ENCODE measurements around the gene MEX3D. TPM values are rescaled to one million over a fixed set of nuclear protein-coding genes. Genes with fewer than 3 reads are reported as not detected.

Gene MEX3D
- polyA plus RNA-seq, 1 donor (not counting 4 experiments of a cell fraction or from before 2014, with no cell fraction given), result 3.9 TPM

DNA sequence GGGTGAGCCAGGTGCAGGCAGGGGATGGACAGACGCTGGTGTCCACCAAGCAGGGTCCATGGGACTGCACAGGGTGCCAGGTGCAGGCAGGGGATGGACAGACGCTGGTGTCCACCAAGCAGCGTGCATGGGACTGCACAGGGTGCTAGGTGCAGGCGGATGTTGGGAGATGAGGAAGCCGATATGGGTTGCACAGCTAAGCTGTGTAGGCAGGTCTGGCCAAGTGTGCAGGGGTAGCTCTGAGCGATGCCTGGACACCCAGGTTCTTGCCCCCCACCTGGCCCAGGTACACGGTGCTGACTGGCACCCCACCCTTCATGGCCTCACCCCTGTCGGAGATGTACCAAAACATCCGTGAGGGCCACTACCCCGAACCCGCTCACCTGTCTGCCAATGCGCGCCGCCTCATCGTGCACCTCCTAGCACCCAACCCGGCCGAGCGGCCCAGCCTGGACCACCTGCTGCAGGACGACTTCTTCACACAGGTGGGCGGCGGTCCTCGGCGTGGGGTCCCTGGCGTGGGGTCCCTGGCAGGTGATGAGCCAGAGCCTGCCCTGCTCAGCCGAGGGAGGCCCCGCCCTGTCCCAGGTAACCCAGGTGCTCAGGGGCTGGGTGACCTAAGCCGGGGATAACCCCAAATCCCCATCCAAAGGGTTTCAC, 40.3 kb downstream of the MEX3D start:
- Histone ChIP-seq H3K36me3 (ENCODE audit: control insufficient read depth in 2 of 2, extremely low read depth in 1 of 2, insufficient read depth in 2 of 2, low read length in 2 of 2) (no peaks in the 10 kb centered on the region), H3K4me1 (ENCODE audit: control insufficient read depth, extremely low read depth, insufficient read depth, low read length) (no peaks in the 10 kb centered on the region), H3K9me3 (ENCODE audit: control insufficient read depth, low read depth, low read length) (no peaks in the 10 kb centered on the region), H2AFZ (ENCODE audit: control insufficient read depth, low read length) (no peak overlapping the region), H3K4me3 (ENCODE audit: control insufficient read depth in 2 of 3, extremely low read depth in 1 of 3, insufficient read depth in 2 of 3, low read depth in 1 of 3, low read length in 3 of 3) (no peak overlapping the region), H3K27ac (ENCODE audit: control insufficient read depth, insufficient read depth, low read length) (no peak overlapping the region), H4K20me1 (ENCODE audit: control insufficient read depth, extremely low read depth, insufficient read depth, low read length) (peaks cover 2% of the 10 kb centered on the region), H3K27me3 (ENCODE audit: control insufficient read depth, extremely low read depth, insufficient read depth, low read length) (peaks cover 33% of the 10 kb centered on the region), H3K79me2 (ENCODE audit: control insufficient read depth, insufficient read depth, low read length) (no peaks in the 10 kb centered on the region), H3K4me2 (ENCODE audit: control insufficient read depth, extremely low read depth, insufficient read depth, low read depth, low read length) (no peak overlapping the region), H3K9ac (ENCODE audit: control insufficient read depth, extremely low read depth, insufficient read depth, low read length) (no peak overlapping the region), H3K9me1 (ENCODE audit: control insufficient read depth, extremely low read depth, insufficient read depth, low read length) (no peaks in the 10 kb centered on the region)
- dilution Hi-C loops (cut with MboI; ENCODE audit: extremely low pct_ligation_motif_present, low sequenced_read_pairs), result no loop called here
- no peak for TF ChIP-seq EZH2 (IDR thresholded peaks at IDR 0.05; ENCODE audit: low read length)
- TF ChIP-seq, protein P1, sequence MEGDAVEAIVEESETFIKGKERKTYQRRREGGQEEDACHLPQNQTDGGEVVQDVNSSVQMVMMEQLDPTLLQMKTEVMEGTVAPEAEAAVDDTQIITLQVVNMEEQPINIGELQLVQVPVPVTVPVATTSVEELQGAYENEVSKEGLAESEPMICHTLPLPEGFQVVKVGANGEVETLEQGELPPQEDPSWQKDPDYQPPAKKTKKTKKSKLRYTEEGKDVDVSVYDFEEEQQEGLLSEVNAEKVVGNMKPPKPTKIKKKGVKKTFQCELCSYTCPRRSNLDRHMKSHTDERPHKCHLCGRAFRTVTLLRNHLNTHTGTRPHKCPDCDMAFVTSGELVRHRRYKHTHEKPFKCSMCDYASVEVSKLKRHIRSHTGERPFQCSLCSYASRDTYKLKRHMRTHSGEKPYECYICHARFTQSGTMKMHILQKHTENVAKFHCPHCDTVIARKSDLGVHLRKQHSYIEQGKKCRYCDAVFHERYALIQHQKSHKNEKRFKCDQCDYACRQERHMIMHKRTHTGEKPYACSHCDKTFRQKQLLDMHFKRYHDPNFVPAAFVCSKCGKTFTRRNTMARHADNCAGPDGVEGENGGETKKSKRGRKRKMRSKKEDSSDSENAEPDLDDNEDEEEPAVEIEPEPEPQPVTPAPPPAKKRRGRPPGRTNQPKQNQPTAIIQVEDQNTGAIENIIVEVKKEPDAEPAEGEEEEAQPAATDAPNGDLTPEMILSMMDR (optimal IDR thresholded peaks at IDR 0.05 in 1 of 3, IDR thresholded peaks at IDR 0.05 in 1 of 3, conservative IDR thresholded peaks at IDR 0.05 in 1 of 3; ENCODE audit: extremely low read depth in 1 of 3, insufficient read depth in 2 of 3, low read length in 3 of 3), result no peak
- DNase-seq (ENCODE audit: low read depth, low spot score), result no peak
- no peak for FAIRE-seq

DNA sequence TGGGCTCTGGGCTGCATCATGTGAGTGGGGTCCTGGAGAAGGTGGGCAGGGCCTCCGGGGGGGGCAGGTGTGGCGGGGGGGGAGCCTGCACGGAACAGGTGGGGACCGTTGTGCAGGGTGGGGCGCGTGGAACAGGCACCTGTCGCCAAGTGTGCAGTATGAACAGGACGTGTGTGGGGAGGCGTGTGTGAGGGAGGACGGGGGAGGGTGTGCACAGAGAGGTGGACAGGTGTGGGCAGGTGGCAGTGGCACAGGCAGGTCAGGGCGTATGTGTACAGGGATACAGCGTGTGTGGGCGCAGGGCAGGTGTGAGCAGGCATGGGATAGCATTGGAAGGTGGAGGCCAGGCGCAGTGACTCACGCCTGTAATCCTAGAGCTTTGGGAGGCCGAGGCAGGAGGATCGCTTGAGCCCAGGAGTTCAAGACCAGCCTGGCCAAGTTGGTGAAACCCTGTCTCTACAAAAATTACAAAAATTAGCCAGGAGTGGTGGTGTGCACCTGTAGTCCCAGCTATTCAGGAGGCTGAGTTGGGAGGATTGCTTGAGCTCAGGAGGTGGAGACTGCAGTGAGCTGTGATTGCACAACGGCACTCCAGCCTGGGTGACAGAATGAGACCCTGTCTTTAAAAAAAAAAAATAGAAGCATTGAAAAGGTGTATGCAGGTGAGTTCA, 41.0 kb downstream of the MEX3D start:
- H3K4me3 ChIP-seq (ENCODE audit: control insufficient read depth in 2 of 3, extremely low read depth in 1 of 3, insufficient read depth in 2 of 3, low read depth in 1 of 3, low read length in 3 of 3), result no peak overlapping the region
- H3K4me1 ChIP-seq (ENCODE audit: control insufficient read depth, extremely low read depth, insufficient read depth, low read length), result no peaks in the 10 kb centered on the region
- DNase-seq (ENCODE audit: low read depth, low spot score) (no peak), FAIRE-seq (no peak)
- TF ChIP-seq EZH2 (IDR thresholded peaks at IDR 0.05; ENCODE audit: low read length), result no peak
- TF ChIP-seq, protein P1 (optimal IDR thresholded peaks at IDR 0.05 in 1 of 3, IDR thresholded peaks at IDR 0.05 in 1 of 3, conservative IDR thresholded peaks at IDR 0.05 in 1 of 3; ENCODE audit: extremely low read depth in 1 of 3, insufficient read depth in 2 of 3, low read length in 3 of 3), result no peak
- H3K9ac ChIP-seq (ENCODE audit: control insufficient read depth, extremely low read depth, insufficient read depth, low read length), result no peak overlapping the region
- H3K4me2 ChIP-seq (ENCODE audit: control insufficient read depth, extremely low read depth, insufficient read depth, low read depth, low read length), result no peak overlapping the region
- H3K36me3 ChIP-seq (ENCODE audit: control insufficient read depth in 2 of 2, extremely low read depth in 1 of 2, insufficient read depth in 2 of 2, low read length in 2 of 2), result no peaks in the 10 kb centered on the region
- H3K9me1 ChIP-seq (ENCODE audit: control insufficient read depth, extremely low read depth, insufficient read depth, low read length), result no peaks in the 10 kb centered on the region
- dilution Hi-C loops (cut with MboI; ENCODE audit: extremely low pct_ligation_motif_present, low sequenced_read_pairs), result no loop called here
- H2AFZ ChIP-seq (ENCODE audit: control insufficient read depth, low read length), result no peak overlapping the region
- H3K9me3 ChIP-seq (ENCODE audit: control insufficient read depth, low read depth, low read length), result no peaks in the 10 kb centered on the region
- H4K20me1 ChIP-seq (ENCODE audit: control insufficient read depth, extremely low read depth, insufficient read depth, low read length), result peaks cover 2% of the 10 kb centered on the region
- H3K79me2 ChIP-seq (ENCODE audit: control insufficient read depth, insufficient read depth, low read length), result no peaks in the 10 kb centered on the region
- H3K27ac ChIP-seq (ENCODE audit: control insufficient read depth, insufficient read depth, low read length), result no peak overlapping the region
- peaks cover 37% of the 10 kb centered on the region for H3K27me3 ChIP-seq (ENCODE audit: control insufficient read depth, extremely low read depth, insufficient read depth, low read length)

All from keratinocyte (primary cell).